GM23338 (cell line): ENCODE data around the gene XRN1.

Experiments
- CREB1 ChIP-seq: fragments of 250-450 bp; sonication (Bioruptor Pico); IDR thresholded peaks from 2 replicates; pipeline ENCODE4 v1.5.0; 2020; ENCODE audit warnings: low read depth, mild to moderate bottlenecking, moderate library complexity
- EZH2 ChIP-seq: fragments of 200-600 bp; sonication (generic); IDR thresholded peaks from one replicate; pipeline ENCODE4 v1.8.0; 2017; ENCODE audit warnings: antibody characterized with exemption, mild to moderate bottlenecking, low read depth; ENCODE audit not compliant: unreplicated experiment
- EZH2phosphoT487 ChIP-seq: fragments of 200-600 bp; sonication (generic); IDR thresholded peaks from one replicate; pipeline ENCODE4 v1.8.1; 2018; ENCODE audit warnings: antibody characterized with exemption; ENCODE audit not compliant: unreplicated experiment
- POLR2AphosphoS5 ChIP-seq: IDR thresholded peaks from 2 replicates; pipeline ENCODE4 v1.6.1; 2016; ENCODE audit warnings: antibody characterized with exemption, low read depth
- ZNF331 ChIP-seq: fragments of 250-450 bp; sonication (Bioruptor Pico); IDR thresholded peaks from 2 replicates; pipeline ENCODE4 v1.5.0; 2020; ENCODE audit warnings: low read depth, mild to moderate bottlenecking, moderate library complexity
- TF ChIP-seq, protein P1 (sequence below): IDR thresholded peaks from one replicate; pipeline ENCODE4 v1.6.1; 2018; ENCODE audit warnings: antibody characterized with exemption; ENCODE audit not compliant: unreplicated experiment
- TF ChIP-seq, protein P2 (sequence below), 2 experiments: fragments of 200-600 bp in 1 of 2; sonication (generic) in 1 of 2; conservative IDR thresholded peaks; 2 replicates each; pipeline versions ENCODE4 v1.5.1 to v1.6.1; 2016 to 2017; ENCODE audit warnings: antibody characterized with exemption in 2 of 2, low read depth in 2 of 2, mild to moderate bottlenecking in 2 of 2, moderate library complexity in 1 of 2

DNA sequence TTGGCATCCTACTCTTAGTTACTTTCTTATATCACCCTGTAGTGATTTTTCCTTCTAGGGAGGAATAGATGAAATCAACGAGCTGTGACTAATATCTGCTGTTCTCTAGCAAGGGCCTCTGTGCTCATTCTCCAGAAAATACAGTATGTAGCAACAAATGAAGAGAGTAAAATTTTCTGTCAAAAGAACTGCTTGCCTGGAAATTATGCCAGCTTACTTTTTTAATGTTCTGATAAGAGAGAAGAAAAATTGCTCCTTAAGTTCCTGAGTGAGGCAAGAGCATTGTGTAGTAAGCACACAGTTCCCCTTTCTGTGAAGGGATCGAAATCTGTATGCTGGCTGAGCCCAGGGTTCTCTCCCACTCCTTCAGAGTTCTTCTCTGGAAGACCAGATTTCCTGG, 171.1 kb downstream of the XRN1 start:
- TF ChIP-seq, protein P1, sequence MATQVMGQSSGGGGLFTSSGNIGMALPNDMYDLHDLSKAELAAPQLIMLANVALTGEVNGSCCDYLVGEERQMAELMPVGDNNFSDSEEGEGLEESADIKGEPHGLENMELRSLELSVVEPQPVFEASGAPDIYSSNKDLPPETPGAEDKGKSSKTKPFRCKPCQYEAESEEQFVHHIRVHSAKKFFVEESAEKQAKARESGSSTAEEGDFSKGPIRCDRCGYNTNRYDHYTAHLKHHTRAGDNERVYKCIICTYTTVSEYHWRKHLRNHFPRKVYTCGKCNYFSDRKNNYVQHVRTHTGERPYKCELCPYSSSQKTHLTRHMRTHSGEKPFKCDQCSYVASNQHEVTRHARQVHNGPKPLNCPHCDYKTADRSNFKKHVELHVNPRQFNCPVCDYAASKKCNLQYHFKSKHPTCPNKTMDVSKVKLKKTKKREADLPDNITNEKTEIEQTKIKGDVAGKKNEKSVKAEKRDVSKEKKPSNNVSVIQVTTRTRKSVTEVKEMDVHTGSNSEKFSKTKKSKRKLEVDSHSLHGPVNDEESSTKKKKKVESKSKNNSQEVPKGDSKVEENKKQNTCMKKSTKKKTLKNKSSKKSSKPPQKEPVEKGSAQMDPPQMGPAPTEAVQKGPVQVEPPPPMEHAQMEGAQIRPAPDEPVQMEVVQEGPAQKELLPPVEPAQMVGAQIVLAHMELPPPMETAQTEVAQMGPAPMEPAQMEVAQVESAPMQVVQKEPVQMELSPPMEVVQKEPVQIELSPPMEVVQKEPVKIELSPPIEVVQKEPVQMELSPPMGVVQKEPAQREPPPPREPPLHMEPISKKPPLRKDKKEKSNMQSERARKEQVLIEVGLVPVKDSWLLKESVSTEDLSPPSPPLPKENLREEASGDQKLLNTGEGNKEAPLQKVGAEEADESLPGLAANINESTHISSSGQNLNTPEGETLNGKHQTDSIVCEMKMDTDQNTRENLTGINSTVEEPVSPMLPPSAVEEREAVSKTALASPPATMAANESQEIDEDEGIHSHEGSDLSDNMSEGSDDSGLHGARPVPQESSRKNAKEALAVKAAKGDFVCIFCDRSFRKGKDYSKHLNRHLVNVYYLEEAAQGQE, result no peak
- TF ChIP-seq, protein P2, sequence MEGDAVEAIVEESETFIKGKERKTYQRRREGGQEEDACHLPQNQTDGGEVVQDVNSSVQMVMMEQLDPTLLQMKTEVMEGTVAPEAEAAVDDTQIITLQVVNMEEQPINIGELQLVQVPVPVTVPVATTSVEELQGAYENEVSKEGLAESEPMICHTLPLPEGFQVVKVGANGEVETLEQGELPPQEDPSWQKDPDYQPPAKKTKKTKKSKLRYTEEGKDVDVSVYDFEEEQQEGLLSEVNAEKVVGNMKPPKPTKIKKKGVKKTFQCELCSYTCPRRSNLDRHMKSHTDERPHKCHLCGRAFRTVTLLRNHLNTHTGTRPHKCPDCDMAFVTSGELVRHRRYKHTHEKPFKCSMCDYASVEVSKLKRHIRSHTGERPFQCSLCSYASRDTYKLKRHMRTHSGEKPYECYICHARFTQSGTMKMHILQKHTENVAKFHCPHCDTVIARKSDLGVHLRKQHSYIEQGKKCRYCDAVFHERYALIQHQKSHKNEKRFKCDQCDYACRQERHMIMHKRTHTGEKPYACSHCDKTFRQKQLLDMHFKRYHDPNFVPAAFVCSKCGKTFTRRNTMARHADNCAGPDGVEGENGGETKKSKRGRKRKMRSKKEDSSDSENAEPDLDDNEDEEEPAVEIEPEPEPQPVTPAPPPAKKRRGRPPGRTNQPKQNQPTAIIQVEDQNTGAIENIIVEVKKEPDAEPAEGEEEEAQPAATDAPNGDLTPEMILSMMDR (conservative IDR thresholded peaks at IDR 0.05; ENCODE audit: low read depth in 2 of 2), result no peak
- TF ChIP-seq ZNF331 (CRISPR knock-in tag), result no peak
- TF ChIP-seq EZH2, result no peak
- no peak for TF ChIP-seq CREB1
- no peak for TF ChIP-seq POLR2AphosphoS5
- no peak for TF ChIP-seq EZH2phosphoT487
